Germinal center (tissue), 1 donor: ENCODE measurements around the gene CD300H.
A peak's percentile ranks its signal among the peaks of the same experiment; 100 is the strongest.
"Not testable (repeated sequence)": the region's sequence is repeated elsewhere in the genome, so short reads cannot be mapped to it uniquely, and the experiment has no call there.

ENCODE experiments used
- DNase-seq: peaks from one replicate; pipeline ENCODE4 v3.0.0; 2012; ENCODE audit warnings: mixed read lengths, low spot score

Gene CD300H

DNA sequence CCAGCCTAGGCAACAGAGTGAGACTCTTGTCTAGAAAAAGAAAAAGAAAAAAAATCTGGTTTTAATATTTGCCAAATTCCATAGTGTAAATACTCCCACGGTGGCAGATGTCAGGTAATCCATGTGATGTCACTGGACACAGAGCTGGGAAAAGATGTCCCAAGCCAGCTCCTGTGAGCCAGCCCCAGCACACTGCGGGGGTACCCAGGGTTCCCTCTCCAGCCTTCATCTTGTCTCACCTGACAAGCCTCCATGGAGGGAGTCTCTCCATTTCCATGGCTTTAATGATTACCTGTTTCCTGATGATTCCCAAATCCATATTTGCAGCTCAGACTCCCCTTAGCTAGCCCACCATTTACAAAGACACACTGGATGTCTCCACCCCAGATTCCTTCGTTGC is 40.6 kb downstream of the CD300H start:
- no peak for DNase-seq

DNA sequence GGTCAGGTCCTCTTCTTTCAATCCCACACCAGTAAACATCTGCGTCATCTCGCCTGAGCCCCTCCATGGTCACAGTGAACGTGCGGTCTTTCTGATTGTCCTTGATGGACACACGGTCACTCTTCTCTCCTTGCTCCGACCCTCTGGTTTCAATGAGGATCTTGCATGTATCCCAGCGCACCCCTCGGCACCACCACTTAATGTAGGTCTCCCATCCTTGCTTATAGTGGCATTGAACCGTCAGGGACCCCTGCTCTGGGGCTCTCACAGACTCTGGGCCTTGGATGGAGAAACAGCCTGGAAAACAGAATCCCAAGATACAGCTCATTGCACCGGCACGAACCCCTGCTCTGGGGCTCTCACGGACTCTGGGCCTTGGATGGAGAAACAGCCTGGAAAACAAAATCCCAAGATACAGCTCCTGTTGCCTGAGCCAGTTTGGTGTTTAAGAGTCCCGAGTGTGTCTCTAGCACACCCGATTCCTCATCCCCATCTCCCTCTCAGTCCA is 41.5 kb downstream of the CD300H start:
- no peak for DNase-seq

DNA sequence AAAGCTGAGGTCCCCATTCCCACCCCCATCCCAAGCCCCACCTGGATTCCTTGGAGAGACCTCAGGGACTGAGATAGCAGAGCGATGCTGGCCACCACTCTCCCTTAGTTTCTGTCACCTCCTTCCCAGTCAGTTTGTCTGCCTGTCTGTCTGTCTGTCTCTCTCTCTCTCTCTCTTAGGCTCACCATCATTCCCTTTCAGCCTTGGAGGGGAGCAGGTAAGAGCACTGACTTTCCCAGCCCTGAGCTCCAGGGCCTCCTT is 41.9 kb downstream of the CD300H start:
- no peak for DNase-seq

DNA sequence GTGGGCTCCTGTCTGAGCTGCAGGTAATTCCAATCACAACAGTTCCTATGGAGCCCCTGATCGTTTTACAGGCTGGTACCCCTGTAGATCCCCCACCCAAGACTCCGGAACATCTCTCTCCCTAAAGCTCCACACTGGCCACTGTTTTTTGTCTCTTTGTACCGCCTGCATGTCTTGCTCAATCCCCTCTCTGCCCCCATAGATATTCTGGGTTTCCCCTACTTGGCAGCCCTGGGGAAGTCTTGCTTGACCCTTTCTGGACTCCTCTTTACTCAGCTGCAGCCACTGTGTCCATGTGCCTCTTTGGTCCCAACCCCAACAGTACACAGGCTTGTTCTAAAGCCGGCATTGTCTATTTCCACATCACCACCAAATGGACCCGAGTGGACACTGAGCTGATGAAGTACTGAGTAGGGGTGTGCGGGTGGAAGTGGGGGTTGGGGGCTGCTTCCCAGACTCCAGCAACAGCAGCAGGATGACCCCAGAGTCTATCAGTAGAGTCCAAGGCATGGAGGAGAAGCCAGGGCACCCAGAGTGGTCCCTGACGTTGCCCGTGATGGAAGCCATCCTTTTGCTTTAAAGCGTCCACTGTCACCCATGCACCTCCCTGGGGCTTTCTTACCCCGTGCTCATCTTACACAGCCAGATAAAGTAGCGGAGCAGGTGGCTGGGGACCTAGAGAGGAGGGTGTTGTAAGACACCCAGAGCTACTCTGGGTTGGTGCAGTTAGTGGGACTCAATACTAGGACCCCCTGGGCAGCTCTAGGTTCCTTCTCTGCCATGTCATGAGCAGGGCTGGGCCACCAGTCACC is 42.5 kb downstream of the CD300H start:
- peak; percentile 0 for DNase-seq

DNA sequence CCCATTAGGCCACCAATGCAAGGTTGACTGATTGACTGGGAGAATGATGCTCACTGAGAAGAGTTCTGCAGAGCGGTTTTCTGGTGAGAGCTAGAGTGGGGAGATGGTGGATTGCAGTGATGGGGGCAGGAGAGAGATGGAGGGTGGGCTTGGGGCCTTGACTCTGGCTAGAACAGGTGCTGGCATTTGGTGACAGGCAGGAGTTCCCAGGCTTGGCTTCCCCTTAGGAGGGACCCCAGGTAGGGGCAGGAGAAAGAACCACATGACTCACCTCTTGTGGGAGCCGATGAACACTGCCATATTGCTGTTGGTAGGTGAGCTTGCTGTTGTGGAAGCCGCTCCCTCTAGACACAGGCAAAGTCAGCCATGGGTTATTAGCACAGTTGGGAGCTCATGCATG is 44.0 kb downstream of the CD300H start:
- DNase-seq = peak; percentile 0

DNA sequence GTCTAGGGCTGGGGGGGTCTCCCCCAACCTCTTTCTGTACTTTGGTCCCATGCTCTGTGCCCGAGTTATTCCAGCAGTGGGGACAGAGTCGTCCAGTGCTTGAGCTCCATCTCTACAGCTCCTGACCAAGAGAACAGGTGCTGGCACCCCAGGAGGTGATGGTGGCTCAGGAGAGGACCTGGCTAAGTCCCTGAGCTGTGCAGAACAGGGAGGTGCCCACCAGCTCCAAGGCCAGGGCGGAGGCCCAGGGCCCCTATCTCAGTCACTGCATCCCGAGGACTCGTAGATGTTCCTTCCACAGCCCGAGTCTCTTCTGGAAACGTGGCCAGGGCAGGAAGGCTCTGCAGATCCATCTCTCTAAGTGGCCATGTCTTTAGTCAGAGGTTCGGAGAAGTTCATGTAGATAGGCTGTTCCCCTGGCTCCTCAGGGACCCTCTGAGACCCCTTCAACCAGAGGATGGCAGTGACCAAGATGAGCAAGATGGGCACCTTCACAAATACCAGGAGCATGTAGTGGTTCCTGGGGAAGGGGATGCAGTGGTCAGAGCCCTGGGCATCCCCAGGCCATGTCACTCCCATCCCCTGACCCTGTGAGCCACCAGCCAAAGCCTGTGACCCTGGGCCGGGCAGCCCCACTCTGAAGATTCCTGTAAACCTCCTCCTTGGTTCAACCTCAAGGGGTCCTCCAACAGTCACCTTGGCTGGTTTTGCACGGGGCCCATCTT is 44.8 kb downstream of the CD300H start:
- DNase-seq = peak; percentile 1

DNA sequence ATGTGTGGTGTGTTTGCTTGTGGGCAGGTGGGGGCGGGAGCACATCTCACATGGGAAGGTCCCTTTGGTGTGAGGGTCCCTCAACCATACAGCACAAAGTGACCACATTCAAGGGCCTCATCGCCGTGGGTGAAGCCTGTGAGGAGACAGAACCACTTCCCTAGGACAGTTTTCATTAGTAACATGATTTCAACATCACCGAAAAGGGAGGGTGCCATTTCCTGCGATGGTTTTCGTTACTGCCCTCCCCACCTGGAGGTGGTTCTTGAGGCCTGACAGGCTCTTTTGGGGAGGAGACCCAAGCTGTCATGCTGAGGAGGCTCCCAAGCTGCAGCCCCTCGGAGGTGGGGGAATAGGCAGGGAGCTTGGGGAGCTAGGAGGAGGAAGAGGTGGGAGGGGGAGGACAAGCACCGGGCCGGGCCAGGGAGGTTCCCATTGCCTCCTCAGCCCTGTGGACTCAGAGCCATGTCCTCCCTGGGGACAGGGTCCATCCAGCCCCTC is 45.6 kb downstream of the CD300H start:
- DNase-seq = peak; percentile 3

DNA sequence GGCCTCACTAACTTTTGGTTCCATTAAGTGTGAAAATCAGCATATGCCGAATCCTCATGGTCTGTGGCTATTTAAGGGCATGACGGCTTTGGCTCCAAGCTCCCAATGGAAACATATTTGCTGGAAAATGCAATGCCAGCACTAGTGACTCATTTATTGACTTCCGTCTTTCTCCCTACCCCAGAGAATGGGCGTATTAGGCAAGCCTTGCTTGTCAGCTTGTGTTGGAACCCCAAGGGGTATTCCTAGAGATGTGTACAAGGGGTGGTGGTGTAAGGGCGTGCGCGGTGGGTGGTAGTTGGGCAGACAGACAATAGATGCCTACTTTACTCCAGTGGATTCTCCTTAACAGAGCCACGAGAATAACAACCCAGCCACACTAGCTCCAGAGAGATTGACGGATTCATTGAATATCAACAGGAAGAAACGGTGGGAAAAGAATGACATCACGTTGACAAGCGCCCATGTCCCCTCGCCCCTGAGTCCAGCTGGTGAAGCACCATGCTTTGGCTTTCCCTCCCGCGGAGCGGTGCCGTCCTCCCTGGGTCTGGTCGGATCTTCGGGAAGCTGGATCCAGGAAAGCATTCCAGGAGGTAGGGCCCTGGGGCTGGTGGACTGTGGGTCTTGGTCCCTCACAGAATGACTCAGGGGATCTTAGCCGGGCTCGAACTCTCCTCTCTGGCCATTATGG is 46.4 kb downstream of the CD300H start:
- DNase-seq = peak; percentile 0

DNA sequence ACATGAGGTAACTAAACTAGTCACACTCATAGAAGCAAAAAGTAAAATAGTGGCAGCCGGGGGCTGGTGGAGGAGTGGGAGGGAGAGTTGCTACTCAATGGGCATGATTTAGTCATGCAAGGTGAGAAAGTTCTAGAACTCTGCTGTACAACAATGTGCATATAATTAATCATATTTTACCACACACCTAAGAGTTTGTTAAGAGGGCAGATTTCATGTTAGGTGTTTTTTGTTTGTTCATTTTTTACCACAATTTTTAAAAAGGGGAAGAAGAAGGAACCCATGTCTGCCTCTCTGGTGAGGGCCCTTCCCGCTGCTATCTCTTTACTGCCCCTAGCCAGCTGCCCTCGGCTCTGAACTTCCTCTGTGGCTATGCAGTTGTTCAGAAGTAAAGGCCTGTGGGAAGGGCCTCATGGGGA is 47.3 kb downstream of the CD300H start:
- DNase-seq = peak; percentile 2

DNA sequence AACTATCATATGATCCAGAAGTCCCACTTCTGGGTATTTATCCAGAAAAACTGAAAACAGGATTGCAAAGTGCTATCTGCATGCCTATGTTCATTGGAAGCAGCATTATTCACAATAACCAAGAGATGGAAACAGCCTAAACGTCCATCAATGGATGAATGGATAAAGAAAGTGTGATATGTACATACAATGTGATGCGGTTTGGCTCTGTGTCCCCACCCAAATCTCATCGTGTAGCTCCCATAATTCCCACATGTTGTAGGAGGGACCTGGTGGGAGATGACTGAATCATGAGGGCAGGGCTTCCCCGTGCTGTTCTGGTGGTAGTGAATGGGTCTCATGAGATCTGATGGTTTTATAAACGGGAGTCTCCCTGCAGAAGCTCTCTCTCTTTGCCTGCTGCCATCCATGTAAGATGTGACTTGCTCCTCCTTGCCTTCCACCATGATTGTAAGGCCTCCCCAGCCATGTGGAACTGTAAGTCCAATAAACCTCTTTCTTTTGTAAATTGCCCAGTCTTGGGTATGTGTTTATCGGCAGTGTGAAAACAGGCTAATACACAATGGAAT is 48.8 kb downstream of the CD300H start:
- not testable (repeated sequence) for DNase-seq

DNA sequence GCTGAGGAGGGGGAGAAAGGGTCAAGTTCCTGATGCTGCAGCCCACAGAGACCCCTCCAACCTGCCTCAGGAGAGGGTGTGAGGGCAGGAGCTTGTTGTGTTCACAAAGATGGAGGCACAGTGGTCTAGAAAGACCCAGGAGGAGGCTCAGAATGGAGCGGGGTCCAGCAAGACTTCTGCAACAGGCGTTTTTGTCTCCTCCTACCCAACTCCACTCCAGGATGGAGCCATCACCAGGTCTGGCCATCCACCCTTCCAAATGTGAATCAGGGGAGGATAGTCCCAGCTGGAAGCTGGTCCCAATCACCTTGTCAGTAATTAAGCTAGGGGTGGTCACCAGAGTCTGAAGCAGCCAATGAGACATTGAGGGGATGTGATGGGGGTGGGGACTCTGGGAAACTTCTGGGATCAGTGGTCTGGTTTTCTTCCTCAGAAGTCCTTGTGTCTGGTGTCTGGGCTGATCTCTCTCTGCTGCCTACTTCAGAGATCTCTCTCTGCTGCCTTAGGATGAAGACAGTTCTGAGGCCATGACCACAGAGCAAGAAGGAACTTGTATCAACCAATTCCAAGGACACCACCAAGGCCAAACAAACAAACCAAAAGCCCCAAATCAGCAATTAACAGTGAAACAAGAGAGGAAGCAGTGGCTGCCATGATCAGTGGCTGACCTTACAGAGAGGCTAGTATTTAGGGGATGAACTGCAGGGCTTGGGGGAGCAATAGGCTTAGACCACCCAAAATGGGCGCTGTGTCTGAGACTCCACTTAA is 50.6 kb downstream of the CD300H start:
- DNase-seq = peak; percentile 0

DNA sequence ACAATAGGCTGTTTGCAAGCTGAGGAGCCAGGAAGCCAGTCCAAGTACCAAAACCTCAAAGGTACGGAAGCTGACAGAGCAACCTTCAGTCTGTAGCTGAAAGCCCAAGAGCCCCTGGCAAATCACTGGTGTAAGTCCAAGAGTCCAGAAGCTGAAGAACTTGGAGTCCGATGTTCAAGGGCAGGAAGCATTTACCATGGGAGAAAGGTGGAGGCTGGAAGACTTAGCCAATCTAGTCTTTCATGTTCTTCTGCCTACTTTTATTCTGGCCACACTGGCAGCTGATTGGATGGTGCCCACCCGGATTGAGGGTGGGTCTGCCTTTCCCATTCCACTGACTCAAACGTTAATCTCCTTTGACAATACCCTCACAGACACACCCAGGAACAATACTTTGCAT is 51.4 kb downstream of the CD300H start:
- no peak for DNase-seq

DNA sequence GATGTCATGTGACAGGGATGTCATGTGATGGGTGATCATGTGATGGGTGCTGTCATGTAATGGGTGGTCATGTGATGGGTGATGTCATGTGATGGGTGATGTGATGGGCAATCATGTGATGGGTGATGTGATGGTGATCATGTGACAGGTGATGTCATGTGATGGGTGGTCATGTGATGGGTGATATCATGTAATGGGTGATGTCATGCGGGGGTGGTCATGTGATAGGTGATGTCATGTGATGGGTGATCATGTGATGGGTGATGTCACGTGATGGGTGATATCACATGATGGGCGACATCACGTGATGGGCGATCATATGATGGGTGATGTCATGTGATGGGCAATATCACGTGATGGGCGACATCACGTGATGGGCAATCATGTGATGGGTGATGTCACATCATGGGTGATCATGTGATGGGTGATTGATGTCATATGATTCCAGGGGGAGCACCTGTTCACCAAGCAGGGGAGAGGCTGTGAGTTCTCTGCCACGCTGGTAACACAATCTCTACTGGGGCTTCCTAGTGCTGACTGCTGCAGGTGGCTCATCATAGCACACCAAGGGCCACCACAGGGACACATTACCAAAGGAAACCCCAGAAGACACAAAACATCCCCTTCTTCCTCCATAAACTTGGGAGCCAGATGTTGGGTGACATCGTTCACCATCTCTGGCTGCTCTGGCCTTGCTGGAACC is 52.5 kb downstream of the CD300H start:
- no peak for DNase-seq

DNA sequence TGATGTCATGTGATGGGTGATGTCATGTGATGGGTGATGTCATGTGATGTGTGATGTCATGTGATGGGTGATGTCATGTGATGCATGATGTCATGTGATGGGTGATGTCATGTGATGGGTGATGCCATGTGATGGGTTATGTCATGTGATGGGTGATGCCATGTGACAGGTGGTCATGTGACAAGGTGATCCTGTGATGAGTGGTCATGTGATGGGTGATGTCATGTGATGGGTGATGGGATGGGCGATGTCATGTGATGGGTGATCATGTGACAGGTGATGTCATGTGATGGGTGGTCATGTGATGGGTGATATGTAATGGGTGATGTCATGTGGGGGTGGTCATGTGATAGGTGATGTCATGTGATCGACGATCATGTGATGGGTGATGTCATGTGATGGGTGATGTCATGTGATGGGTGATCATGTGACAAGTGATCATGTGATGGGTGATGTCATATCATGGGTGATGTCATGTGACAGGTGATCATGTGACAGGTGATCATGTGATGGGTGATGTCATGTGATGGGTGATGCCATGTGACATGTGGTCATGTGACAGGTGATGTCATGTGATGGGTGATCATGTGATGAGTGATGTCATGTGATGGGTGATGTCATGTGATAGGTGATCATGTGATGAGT is 53.2 kb downstream of the CD300H start:
- DNase-seq = no peak

DNA sequence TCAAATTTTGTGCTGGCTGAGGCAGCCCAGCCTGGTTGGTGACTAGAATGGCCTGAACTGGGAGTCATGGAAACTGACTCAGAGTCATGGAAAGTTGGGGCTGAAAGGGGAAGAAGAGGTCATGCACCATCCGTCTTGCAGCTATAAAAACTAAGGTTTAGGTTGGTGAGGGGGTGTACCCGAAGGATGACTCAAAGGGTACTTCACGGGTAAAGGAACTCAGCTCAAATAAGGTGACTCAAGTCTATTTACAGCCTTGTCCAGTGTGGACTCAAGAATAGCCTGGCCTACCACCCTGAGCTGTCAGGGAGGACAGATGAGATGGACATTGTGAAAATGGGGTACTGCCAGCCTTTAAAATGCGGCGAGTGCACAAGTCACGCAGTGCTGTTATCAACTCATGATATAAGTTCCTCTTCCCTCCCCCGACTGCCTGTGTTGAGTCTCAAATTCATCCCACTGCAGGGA is 54.7 kb downstream of the CD300H start:
- no peak for DNase-seq

DNA sequence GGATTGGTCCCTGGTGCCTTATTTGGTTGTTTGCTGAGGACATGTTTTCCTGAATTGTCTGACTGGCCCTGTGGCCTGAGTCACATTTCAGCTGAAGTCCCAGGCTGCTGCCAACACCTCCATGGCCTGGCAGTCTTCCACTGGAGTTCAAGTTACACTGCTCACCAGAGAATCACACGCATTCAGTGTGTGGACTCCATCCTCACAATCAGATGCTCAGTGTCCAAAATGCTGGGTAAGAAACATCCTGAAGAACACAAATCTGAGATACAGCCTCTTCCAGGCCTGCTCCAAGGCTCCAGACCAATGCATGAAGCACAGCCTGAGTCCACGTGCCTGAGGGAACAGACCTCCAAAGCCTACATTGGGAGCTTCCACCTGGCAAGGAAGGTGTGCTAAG is 55.3 kb downstream of the CD300H start:
- DNase-seq = no peak
